Stimulated activated naive CD8-positive, alpha-beta T cell treated with anti-CD3 and anti-CD28 coated beads, Interleukin-15, Interleukin-2, amounts not matched to agents 100 ng/mL and 50 ng/mL, for 24 hours (primary cell): Measurements from ENCODE around the gene KCNH4.

Source experiments
- H3K27ac Mint-ChIP-seq: one replicate; pipeline ENCODE4 v1.8.0; 2021; ENCODE audit warnings: mild to moderate bottlenecking, mixed read lengths
- H3K27me3 Mint-ChIP-seq: one replicate; pipeline ENCODE4 v1.8.0; 2021; ENCODE audit warnings: mixed read lengths
- H3K36me3 Mint-ChIP-seq: one replicate; pipeline ENCODE4 v1.8.0; 2021; ENCODE audit warnings: low read depth, mixed read lengths
- H3K4me1 Mint-ChIP-seq: one replicate; pipeline ENCODE4 v1.8.0; 2021; ENCODE audit warnings: low read depth, mixed read lengths
- H3K4me3 Mint-ChIP-seq: one replicate; pipeline ENCODE4 v1.8.0; 2021; ENCODE audit warnings: mild to moderate bottlenecking, mixed read lengths
- H3K9me3 Mint-ChIP-seq: one replicate; pipeline ENCODE4 v1.8.0; 2021; ENCODE audit warnings: mixed read lengths

Gene KCNH4

GRCh38 chr17:42112552-42113176 is 68.3 kb downstream of the KCNH4 start, which contains the start of gene DHX58:
TSS of gene DHX58 (minus strand) at chr17:42112714. CDS start at chr17:42111892, 822 bp downstream.
- peak within 1 kb of the TSS; percentile 86 for H3K4me3 Mint-ChIP-seq
- no peaks in the 10 kb centered on the region for H3K9me3 Mint-ChIP-seq
- H3K36me3 Mint-ChIP-seq: peaks cover 30% of the 10 kb centered on the region
- peaks cover 49% of the 10 kb centered on the region for H3K4me1 Mint-ChIP-seq
- peak within 1 kb of the TSS; percentile 97 for H3K27ac Mint-ChIP-seq
- no peaks in the 10 kb centered on the region for H3K27me3 Mint-ChIP-seq

- Mint-ChIP-seq H3K27me3 (no peaks in the 10 kb centered on the region), H3K27ac (peak overlapping the region; percentile 97), H3K4me3 (peak overlapping the region; percentile 86), H3K36me3 (peaks cover 24% of the 10 kb centered on the region), H3K4me1 (peaks cover 53% of the 10 kb centered on the region), H3K9me3 (no peaks in the 10 kb centered on the region)
Measured at GRCh38 chr17:42111871-42112551, 68.9 kb downstream of the KCNH4 start.

GRCh38 chr17:42111265-42111636 is 69.7 kb downstream of the KCNH4 start:
- Mint-ChIP-seq H3K36me3 (peaks cover 18% of the 10 kb centered on the region), H3K4me1 (peaks cover 46% of the 10 kb centered on the region), H3K9me3 (no peaks in the 10 kb centered on the region), H3K4me3 (peak overlapping the region; percentile 86), H3K27ac (no peak overlapping the region), H3K27me3 (no peaks in the 10 kb centered on the region)

GRCh38 chr17:42110301-42111264 is 70.4 kb downstream of the KCNH4 start:
- H3K27me3 Mint-ChIP-seq: no peaks in the 10 kb centered on the region
- no peaks in the 10 kb centered on the region for H3K9me3 Mint-ChIP-seq
- peaks cover 39% of the 10 kb centered on the region for H3K4me1 Mint-ChIP-seq
- H3K27ac Mint-ChIP-seq: peak overlapping the region; percentile 49
- H3K36me3 Mint-ChIP-seq: peaks cover 11% of the 10 kb centered on the region
- H3K4me3 Mint-ChIP-seq: peak overlapping the region; percentile 86

GRCh38 chr17:42109086-42109485 is 71.9 kb downstream of the KCNH4 start:
- no peaks in the 10 kb centered on the region for H3K27me3 Mint-ChIP-seq
- no peaks in the 10 kb centered on the region for H3K9me3 Mint-ChIP-seq
- H3K36me3 Mint-ChIP-seq: peaks cover 3% of the 10 kb centered on the region
- peaks cover 39% of the 10 kb centered on the region for H3K4me1 Mint-ChIP-seq
- H3K4me3 Mint-ChIP-seq: no peak overlapping the region
- no peak overlapping the region for H3K27ac Mint-ChIP-seq

GRCh38 chr17:42107597-42108576 is 73.1 kb downstream of the KCNH4 start:
- Mint-ChIP-seq H3K27ac (peak overlapping the region; percentile 6), H3K27me3 (no peaks in the 10 kb centered on the region), H3K36me3 (no peaks in the 10 kb centered on the region), H3K9me3 (no peaks in the 10 kb centered on the region), H3K4me3 (peak overlapping the region; percentile 60), H3K4me1 (peaks cover 37% of the 10 kb centered on the region)

GRCh38 chr17:42107124-42107523 is 73.8 kb downstream of the KCNH4 start:
- no peak overlapping the region for H3K4me3 Mint-ChIP-seq
- H3K36me3 Mint-ChIP-seq: no peaks in the 10 kb centered on the region
- H3K27ac Mint-ChIP-seq: no peak overlapping the region
- no peaks in the 10 kb centered on the region for H3K27me3 Mint-ChIP-seq
- no peaks in the 10 kb centered on the region for H3K9me3 Mint-ChIP-seq
- peaks cover 32% of the 10 kb centered on the region for H3K4me1 Mint-ChIP-seq
